ENCODE data around the gene VIT. TPM values are rescaled to one million over a fixed set of nuclear protein-coding genes. Genes with fewer than 3 reads are reported as not detected.

The VIT gene
- total and polyA plus RNA-seq, 2 experiments from 2014 or later, result not detected

- TF ChIP-seq, protein P1, sequence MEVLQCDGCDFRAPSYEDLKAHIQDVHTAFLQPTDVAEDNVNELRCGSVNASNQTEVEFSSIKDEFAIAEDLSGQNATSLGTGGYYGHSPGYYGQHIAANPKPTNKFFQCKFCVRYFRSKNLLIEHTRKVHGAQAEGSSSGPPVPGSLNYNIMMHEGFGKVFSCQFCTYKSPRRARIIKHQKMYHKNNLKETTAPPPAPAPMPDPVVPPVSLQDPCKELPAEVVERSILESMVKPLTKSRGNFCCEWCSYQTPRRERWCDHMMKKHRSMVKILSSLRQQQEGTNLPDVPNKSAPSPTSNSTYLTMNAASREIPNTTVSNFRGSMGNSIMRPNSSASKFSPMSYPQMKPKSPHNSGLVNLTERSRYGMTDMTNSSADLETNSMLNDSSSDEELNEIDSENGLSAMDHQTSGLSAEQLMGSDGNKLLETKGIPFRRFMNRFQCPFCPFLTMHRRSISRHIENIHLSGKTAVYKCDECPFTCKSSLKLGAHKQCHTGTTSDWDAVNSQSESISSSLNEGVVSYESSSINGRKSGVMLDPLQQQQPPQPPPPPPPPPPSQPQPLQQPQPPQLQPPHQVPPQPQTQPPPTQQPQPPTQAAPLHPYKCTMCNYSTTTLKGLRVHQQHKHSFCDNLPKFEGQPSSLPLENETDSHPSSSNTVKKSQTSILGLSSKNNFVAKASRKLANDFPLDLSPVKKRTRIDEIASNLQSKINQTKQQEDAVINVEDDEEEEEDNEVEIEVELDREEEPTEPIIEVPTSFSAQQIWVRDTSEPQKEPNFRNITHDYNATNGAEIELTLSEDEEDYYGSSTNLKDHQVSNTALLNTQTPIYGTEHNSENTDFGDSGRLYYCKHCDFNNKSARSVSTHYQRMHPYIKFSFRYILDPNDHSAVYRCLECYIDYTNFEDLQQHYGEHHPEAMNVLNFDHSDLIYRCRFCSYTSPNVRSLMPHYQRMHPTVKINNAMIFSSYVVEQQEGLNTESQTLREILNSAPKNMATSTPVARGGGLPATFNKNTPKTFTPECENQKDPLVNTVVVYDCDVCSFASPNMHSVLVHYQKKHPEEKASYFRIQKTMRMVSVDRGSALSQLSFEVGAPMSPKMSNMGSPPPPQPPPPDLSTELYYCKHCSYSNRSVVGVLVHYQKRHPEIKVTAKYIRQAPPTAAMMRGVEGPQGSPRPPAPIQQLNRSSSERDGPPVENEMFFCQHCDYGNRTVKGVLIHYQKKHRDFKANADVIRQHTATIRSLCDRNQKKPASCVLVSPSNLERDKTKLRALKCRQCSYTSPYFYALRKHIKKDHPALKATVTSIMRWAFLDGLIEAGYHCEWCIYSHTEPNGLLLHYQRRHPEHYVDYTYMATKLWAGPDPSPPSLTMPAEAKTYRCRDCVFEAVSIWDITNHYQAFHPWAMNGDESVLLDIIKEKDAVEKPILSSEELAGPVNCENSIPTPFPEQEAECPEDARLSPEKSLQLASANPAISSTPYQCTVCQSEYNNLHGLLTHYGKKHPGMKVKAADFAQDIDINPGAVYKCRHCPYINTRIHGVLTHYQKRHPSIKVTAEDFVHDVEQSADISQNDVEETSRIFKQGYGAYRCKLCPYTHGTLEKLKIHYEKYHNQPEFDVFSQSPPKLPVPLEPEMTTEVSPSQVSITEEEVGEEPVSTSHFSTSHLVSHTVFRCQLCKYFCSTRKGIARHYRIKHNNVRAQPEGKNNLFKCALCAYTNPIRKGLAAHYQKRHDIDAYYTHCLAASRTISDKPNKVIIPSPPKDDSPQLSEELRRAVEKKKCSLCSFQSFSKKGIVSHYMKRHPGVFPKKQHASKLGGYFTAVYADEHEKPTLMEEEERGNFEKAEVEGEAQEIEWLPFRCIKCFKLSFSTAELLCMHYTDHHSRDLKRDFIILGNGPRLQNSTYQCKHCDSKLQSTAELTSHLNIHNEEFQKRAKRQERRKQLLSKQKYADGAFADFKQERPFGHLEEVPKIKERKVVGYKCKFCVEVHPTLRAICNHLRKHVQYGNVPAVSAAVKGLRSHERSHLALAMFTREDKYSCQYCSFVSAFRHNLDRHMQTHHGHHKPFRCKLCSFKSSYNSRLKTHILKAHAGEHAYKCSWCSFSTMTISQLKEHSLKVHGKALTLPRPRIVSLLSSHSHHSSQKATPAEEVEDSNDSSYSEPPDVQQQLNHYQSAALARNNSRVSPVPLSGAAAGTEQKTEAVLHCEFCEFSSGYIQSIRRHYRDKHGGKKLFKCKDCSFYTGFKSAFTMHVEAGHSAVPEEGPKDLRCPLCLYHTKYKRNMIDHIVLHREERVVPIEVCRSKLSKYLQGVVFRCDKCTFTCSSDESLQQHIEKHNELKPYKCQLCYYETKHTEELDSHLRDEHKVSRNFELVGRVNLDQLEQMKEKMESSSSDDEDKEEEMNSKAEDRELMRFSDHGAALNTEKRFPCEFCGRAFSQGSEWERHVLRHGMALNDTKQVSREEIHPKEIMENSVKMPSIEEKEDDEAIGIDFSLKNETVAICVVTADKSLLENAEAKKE (CRISPR knock-in tag; IDR thresholded peaks at IDR 0.05), result no peak
- no peak for TF ChIP-seq CTCF (conservative IDR thresholded peaks at IDR 0.05; ENCODE audit: low read depth in 2 of 2)
Observed at GRCh38 chr2:36675579-36676282, 20.8 kb upstream of the VIT start (continued).

GRCh38 chr2:36676364-36676763, 20.1 kb upstream of the VIT start:
- Mint-ChIP-seq H3K36me3 (ENCODE audit: low read depth) (peaks cover 13% of the 10 kb centered on the region), H3K4me1 (peaks cover 23% of the 10 kb centered on the region), H3K27ac (no peak overlapping the region), H3K27me3 (ENCODE audit: insufficient read depth, low read depth, poor library complexity) (peaks cover 2% of the 10 kb centered on the region), H3K4me3 (no peak overlapping the region), H3K9me3 (peaks cover 17% of the 10 kb centered on the region)
- H3K4me3 ChIP-seq, result no peak overlapping the region
- H2AFZ ChIP-seq, result peak overlapping the region; percentile 40; the same call in 1 of the 2 replicates
- H3K4me2 ChIP-seq, result no peak overlapping the region
- H3K36me3 ChIP-seq (ENCODE audit: insufficient read depth), result no peaks in the 10 kb centered on the region; the same call in 1 of the 2 replicates
- H3K27ac ChIP-seq (ENCODE audit: low read depth), result no peak overlapping the region
- H3K27me3 ChIP-seq (ENCODE audit: insufficient read depth), result no peaks in the 10 kb centered on the region
- no peaks in the 10 kb centered on the region for H3F3A ChIP-seq (replicated peaks; ENCODE audit: low read depth)
- H3K9me2 ChIP-seq (ENCODE audit: insufficient read depth), result no peaks in the 10 kb centered on the region
- no peaks in the 10 kb centered on the region for H4K20me1 ChIP-seq (replicated peaks; ENCODE audit: insufficient read depth)
- no peak for TF ChIP-seq NANOG (IDR thresholded peaks at IDR 0.05; ENCODE audit: borderline replicate concordance)
- no peak for TF ChIP-seq EZH2phosphoT487 (IDR thresholded peaks at IDR 0.05; ENCODE audit: unreplicated experiment)
- no peaks in the 10 kb centered on the region for H3K79me2 ChIP-seq (replicated peaks; ENCODE audit: insufficient read depth)
- ATAC-seq (no peak), DNase-seq (ENCODE audit: low spot score) (no peak)
- H3K4me1 ChIP-seq (ENCODE audit: insufficient read depth), result peaks cover 21% of the 10 kb centered on the region

Data from GM23338 (cell line).